Transverse colon (tissue), 4 donors: Measurements from ENCODE around the gene RCN1. TPM values are rescaled to one million over a fixed set of nuclear protein-coding genes. Genes with fewer than 3 reads are reported as not detected.

Experiments used
- DNase-seq: peaks from one replicate; pipeline ENCODE4 v3.0.0-alpha.2; 2019
- H3K27ac ChIP-seq, 4 donors: fragments of 200-600 bp; sonication (generic); 2 replicates each; pipeline ENCODE4 v1.5.1; 2016 to 2018; ENCODE audit warnings: inconsistent platforms in 4 of 4
- H3K27me3 ChIP-seq: fragments of 200-600 bp; sonication (generic); 2 replicates; pipeline ENCODE4 v1.5.1; 2017; ENCODE audit warnings: inconsistent platforms
- H3K36me3 ChIP-seq, 4 donors: fragments of 200-600 bp; sonication (generic); 2 replicates each; pipeline ENCODE4 v1.5.1; 2017 to 2019; ENCODE audit warnings: inconsistent platforms in 4 of 4
- H3K4me1 ChIP-seq, 4 donors: fragments of 200-600 bp; sonication (generic); 2 replicates each; pipeline ENCODE4 v1.5.1; 2017 to 2020; ENCODE audit warnings: inconsistent platforms in 4 of 4
- H3K4me3 ChIP-seq, 4 donors: fragments of 200-600 bp; sonication (generic); 1 replicate in 1 of 4; 2 replicates in 3 of 4; pipeline versions ENCODE4 v1.5.1 to v1.6.1; 2017 to 2019; ENCODE audit warnings: inconsistent platforms in 4 of 4
- H3K9me3 ChIP-seq, 2 donors: fragments of 200-600 bp; sonication (generic); 2 replicates each; pipeline ENCODE4 v1.5.1; 2017 to 2019; ENCODE audit warnings: inconsistent platforms in 2 of 2
- EP300 ChIP-seq: sonication (generic); formaldehyde crosslinking; IDR thresholded peaks from one replicate; pipeline ENCODE4 v1.6.1; 2017; ENCODE audit warnings: antibody characterized with exemption, low read depth
- POLR2A ChIP-seq: fragments of 450-650 bp; IDR thresholded peaks from one replicate; pipeline ENCODE4 v1.6.1; 2016; ENCODE audit warnings: antibody characterized with exemption, mild to moderate bottlenecking, moderate library complexity
- POLR2AphosphoS5 ChIP-seq, 3 donors: sonication (generic); formaldehyde crosslinking; IDR thresholded peaks; one replicate each; pipeline ENCODE4 v1.6.1; 2016; ENCODE audit warnings: antibody characterized with exemption in 3 of 3
- WGBS, 2 donors: methylation state at CpG; one replicate each; pipeline ENCODE4 v1.1.5; 2018; ENCODE audit warnings: low coverage in 1 of 2; 5-methylcytosine and 5-hydroxymethylcytosine counted together
- in situ Hi-C, 4 donors: fragments of 200-750 bp; cut with MboI; loops; one replicate each; pipeline versions ENCODE4 v1.15.0 to v1.15.1; 2017; ENCODE audit warnings: low sequenced_read_pairs in 3 of 4, low pct_ligation_motif_present in 1 of 4, low pct_unique_long_range_greater_than_20kb in 1 of 4
- intact Hi-C: fragments of 100-400 bp; cut with DNase I; formaldehyde crosslinking; loops from one replicate; pipeline ENCODE4 v1.15.1; 2023; ENCODE audit warnings: low total_unique reads
- total RNA-seq, 4 donors: library from RNA; depleted of rRNA; stranded (reverse); fragments of >200 nt; gene quantifications; one replicate each; pipeline ENCODE4 v1.1.0, GENCODE V29; 2016
- TF ChIP-seq, protein P1 (sequence below), 5 experiments: fragments of 200-600 bp in 3 of 5; fragments of 450-650 bp in 2 of 5; sonication (generic) in 3 of 5; IDR thresholded peaks; 1 replicate in 2 of 5; 2 replicates in 3 of 5; pipeline ENCODE4 v1.5.1; 2016 to 2017; ENCODE audit warnings: antibody characterized with exemption in 5 of 5, inconsistent platforms in 3 of 5, mild to moderate bottlenecking in 2 of 5, moderate library complexity in 1 of 5

The RCN1 gene
- total RNA-seq, 4 donors from 2014 or later: 3.4 to 32.4 (median 28.8) TPM

DNA sequence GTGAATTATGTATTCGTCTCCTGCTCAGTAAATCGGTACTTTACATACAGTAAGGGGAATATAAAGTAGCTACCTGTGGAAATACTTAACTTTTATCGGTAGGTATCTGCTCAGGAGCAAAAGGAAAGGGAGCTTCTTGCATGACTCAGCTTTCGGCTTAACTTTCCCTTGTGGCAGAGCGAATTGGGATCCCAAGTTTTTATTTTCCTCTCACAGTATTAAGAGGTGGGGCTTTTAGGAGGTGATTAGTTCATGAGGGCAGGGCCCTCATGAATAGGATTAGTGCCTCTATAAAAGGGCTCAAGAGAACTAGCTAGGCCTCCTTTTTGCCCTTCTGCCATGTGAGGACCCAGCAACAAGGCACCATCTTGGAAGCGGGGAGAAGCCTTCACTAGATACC is 18.7 kb downstream of the RCN1 start:
- Histone ChIP-seq H3K36me3 (no peaks in the 10 kb centered on the region), H3K27me3 (no peaks in the 10 kb centered on the region), H3K4me3 (no peak overlapping the region), H3K27ac (no peak overlapping the region), H3K9me3 (no peaks in the 10 kb centered on the region), H3K4me1 (no peaks in the 10 kb centered on the region)
- 85 to 95% methylated on average over 6 of the region's 6 CpGs for WGBS, 2 donors
- intact Hi-C loops (loop anchor here (5.0 kb wide), 1 partner anchor 1382 kb away; no protein-coding TSS in a partner anchor), in situ Hi-C loops (no loop called here)
- no peak for DNase-seq
- TF ChIP-seq POLR2AphosphoS5 (IDR thresholded peaks at IDR 0.05): no peak
- TF ChIP-seq EP300: no peak
- TF ChIP-seq, protein P1, sequence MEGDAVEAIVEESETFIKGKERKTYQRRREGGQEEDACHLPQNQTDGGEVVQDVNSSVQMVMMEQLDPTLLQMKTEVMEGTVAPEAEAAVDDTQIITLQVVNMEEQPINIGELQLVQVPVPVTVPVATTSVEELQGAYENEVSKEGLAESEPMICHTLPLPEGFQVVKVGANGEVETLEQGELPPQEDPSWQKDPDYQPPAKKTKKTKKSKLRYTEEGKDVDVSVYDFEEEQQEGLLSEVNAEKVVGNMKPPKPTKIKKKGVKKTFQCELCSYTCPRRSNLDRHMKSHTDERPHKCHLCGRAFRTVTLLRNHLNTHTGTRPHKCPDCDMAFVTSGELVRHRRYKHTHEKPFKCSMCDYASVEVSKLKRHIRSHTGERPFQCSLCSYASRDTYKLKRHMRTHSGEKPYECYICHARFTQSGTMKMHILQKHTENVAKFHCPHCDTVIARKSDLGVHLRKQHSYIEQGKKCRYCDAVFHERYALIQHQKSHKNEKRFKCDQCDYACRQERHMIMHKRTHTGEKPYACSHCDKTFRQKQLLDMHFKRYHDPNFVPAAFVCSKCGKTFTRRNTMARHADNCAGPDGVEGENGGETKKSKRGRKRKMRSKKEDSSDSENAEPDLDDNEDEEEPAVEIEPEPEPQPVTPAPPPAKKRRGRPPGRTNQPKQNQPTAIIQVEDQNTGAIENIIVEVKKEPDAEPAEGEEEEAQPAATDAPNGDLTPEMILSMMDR (IDR thresholded peaks at IDR 0.05): no peak
- TF ChIP-seq POLR2A: no peak

DNA sequence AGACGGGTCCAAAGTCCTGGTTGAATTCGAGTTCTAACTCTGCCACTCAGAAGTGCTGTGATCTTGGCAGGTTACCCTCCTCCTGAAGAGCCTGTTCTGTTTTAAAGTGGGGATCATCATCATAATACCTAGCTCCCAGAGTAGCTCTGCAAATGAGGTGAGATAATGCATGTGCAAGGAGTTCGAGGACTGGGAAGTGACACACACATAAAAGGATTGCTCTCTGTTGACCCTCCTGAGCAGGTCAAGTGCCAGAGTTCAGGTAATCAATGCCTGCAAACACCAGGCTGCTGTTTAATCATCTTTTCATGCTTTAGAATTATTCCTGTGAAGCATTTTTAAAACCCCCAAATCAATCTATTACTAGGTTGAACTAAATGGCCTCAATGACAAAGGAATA is 19.9 kb downstream of the RCN1 start:
- intact Hi-C loops (no loop called here), in situ Hi-C loops (no loop called here)

DNA sequence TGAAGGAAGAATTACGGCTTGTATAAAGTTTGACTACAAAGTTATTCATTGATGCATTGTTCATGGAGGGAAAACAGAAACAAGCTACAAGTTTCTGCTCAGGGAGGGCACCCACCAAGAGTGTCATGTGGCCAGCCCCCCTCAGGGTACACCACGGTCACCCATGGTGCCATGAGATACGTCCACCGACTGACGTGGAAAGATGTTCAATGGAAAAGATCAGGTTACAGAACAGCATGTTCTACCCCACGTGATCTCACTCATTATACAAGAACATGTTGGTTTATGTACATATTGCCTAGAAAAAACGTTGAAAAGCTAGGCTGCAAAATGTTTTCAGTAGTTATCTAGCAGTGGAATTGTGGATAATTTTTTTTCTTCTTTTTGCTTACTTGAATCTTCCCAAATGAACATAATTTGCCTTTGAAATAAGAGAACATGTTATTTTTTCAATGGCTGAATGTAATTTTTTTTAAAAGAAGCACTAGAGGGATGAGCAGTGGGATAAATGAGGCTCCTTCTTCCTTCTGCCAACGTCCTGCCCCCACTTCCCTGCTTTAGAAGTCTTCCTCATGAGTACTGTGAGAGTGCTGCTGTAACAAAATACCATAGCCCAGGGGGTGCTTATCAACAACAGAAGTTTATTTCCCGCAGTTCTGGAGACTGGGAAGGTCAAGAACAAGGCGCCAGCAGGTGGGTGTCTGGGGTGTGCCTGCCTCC is 22.5 kb downstream of the RCN1 start:
- Histone ChIP-seq H3K4me1 (no peaks in the 10 kb centered on the region), H3K27me3 (no peaks in the 10 kb centered on the region), H3K36me3 (no peaks in the 10 kb centered on the region), H3K4me3 (no peak overlapping the region), H3K27ac (no peak overlapping the region), H3K9me3 (no peaks in the 10 kb centered on the region)
- TF ChIP-seq POLR2AphosphoS5 (IDR thresholded peaks at IDR 0.05): no peak
- TF ChIP-seq POLR2A: no peak
- no peak for TF ChIP-seq EP300
- TF ChIP-seq, protein P1 (IDR thresholded peaks at IDR 0.05): no peak
- DNase-seq: no peak
- in situ Hi-C loops (no loop called here), intact Hi-C loops (no loop called here)
- 54 to 56% methylated on average over 8 to 10 of the region's 10 CpGs for WGBS, 2 donors

More for the DNA sequence above, 19.9 kb downstream of the RCN1 start:
- Histone ChIP-seq H3K27me3 (no peaks in the 10 kb centered on the region), H3K36me3 (no peaks in the 10 kb centered on the region), H3K4me1 (no peaks in the 10 kb centered on the region), H3K9me3 (no peaks in the 10 kb centered on the region), H3K4me3 (no peak overlapping the region), H3K27ac (no peak overlapping the region)
- WGBS, 2 donors: 82% methylated on average over 3 of the region's 3 CpGs; no CpG with 5 or more reads in 1 of the 2 donors
- DNase-seq: no peak
- TF ChIP-seq POLR2AphosphoS5 (IDR thresholded peaks at IDR 0.05) (no peak), POLR2A (no peak), EP300 (no peak)
- TF ChIP-seq, protein P1 (IDR thresholded peaks at IDR 0.05): no peak

DNA sequence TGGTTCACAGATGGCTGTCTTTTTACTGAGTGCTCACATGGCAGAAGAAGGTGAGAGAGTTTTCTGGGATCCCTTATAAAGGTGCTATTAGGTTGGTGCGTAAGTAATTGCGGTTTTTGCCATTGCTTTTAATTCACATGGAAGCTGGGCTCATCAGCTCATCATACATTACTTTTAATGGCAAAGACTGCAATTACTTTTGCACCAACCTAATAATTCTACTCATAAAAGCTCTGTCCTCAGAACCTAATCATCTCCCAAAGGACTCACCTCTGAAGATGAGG is 23.0 kb downstream of the RCN1 start:
- WGBS, 2 donors: 90% methylated on average over 2 of the region's 2 CpGs; no CpG with 5 or more reads in 1 of the 2 donors
- no peaks in the 10 kb centered on the region for H3K9me3 ChIP-seq
- no peaks in the 10 kb centered on the region for H3K4me1 ChIP-seq
- TF ChIP-seq EP300 (no peak), POLR2AphosphoS5 (IDR thresholded peaks at IDR 0.05) (no peak), POLR2A (no peak)
- TF ChIP-seq, protein P1 (IDR thresholded peaks at IDR 0.05): no peak
- H3K27me3 ChIP-seq: no peaks in the 10 kb centered on the region
- no peak overlapping the region for H3K4me3 ChIP-seq
- no peak overlapping the region for H3K27ac ChIP-seq
- DNase-seq: no peak
- H3K36me3 ChIP-seq: no peaks in the 10 kb centered on the region
- intact Hi-C loops (no loop called here), in situ Hi-C loops (no loop called here)
